Activated naive CD4-positive, alpha-beta T cell treated with anti-CD3 and anti-CD28 coated beads, Interleukin-2, amount 10 ng/mL, durations not matched to agents 7 days and 5 days (primary cell): ENCODE results near the gene HINT2.

ENCODE experiments used
- CTCF ChIA-PET: fragments of 350-600 bp; sonication (Branson Sonifier 250); formaldehyde crosslinking; loops from one replicate; lab custom pipeline; 2021; ENCODE audit warnings: antibody characterized with exemption; lab: Charles Lee
- DNase-seq: peaks from one replicate; pipeline ENCODE4 v3.0.0-alpha.2; 2020
- H3K27ac Mint-ChIP-seq: one replicate; pipeline ENCODE4 v1.8.0; 2021; ENCODE audit warnings: mild to moderate bottlenecking, moderate library complexity, mixed read lengths
- H3K27me3 Mint-ChIP-seq: one replicate; pipeline ENCODE4 v1.8.0; 2021; ENCODE audit warnings: mild to moderate bottlenecking, mixed read lengths
- H3K36me3 Mint-ChIP-seq: one replicate; pipeline ENCODE4 v1.8.0; 2021; ENCODE audit warnings: mixed read lengths
- H3K4me1 Mint-ChIP-seq: one replicate; pipeline ENCODE4 v1.8.0; 2021; ENCODE audit warnings: mixed read lengths
- H3K4me3 Mint-ChIP-seq: one replicate; pipeline ENCODE4 v1.8.0; 2021; ENCODE audit warnings: mild to moderate bottlenecking, moderate library complexity, mixed read lengths
- H3K9me3 Mint-ChIP-seq: one replicate; pipeline ENCODE4 v1.8.0; 2021; ENCODE audit warnings: mixed read lengths

HINT2 gene

DNA sequence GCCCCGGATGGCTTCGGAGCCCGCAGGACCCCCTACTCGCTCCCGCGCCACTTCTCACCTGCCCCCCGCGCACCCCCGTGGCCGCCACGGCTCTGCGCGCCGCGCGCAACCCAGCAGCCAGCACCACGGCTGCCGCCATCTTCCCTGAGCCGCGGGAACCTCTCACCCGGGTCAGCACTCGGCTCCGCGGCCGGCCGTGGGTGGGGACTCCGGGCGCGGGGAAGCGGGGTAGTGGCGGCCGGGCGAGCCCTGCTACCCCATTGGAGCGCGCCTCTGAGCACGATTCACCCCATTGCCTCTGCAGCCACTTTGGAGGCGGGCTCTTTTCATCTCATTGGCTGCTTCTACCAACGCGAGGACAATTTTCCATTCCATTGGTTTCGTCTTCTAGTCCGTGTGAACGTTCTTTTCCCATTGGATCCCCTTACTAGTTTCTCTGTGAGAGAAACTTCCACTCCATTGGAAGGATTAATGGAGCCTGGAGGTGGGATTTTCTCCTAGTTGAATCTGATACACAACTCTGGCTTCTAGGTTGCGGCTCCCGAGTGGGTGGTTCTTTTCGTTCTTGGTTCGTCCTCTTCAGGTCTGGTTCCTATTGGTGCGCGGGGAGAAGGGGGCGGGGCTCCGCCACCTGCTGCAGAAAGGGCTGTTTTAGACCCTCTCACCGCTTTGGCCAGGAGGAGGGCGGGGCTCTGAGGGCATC is at the start of gene HINT2:
Gene HINT2 (minus strand): TSS at position 202 of the 703 bp plus-strand sequence. CDS start 63 bp downstream, at position 139.
- peaks cover 47% of the 10 kb centered on the region for H3K4me1 Mint-ChIP-seq
- peak; percentile 100 for DNase-seq
- H3K27me3 Mint-ChIP-seq, result peaks cover 31% of the 10 kb centered on the region
- peak within 1 kb of the TSS; percentile 97 for H3K27ac Mint-ChIP-seq
- CTCF ChIA-PET, result interaction anchor here (0.8 to 1.9 kb wide), 5 partner anchors 12 to 204 kb away, joined by 3 to 14 read pairs (median 3); no protein-coding TSS in a partner anchor
- H3K36me3 Mint-ChIP-seq, result peaks cover 13% of the 10 kb centered on the region
- H3K4me3 Mint-ChIP-seq, result peak within 1 kb of the TSS; percentile 83
- peaks cover 3% of the 10 kb centered on the region for H3K9me3 Mint-ChIP-seq

DNA sequence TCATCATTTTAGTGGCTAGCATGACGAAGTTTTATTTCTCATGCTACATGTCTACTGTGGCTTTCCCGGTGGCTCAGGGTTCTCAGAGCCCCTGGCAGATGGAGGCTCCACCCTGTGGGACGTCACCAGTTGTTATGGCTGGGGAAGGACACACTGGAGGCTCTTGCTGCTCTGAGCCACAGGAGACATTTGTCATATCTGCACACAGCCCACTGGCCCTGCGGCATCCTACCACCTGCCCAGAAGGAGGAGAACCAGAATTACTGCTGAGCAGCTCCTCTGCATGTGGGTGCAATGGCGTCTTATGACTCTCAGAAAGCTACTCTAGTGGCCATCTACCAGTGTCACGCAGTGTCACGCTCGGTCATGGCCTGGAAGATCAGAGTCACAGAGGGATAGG is 48.7 kb upstream of the HINT2 start:
- Mint-ChIP-seq H3K27me3 (peaks cover 50% of the 10 kb centered on the region), H3K4me3 (no peak overlapping the region), H3K4me1 (peaks cover 3% of the 10 kb centered on the region), H3K36me3 (no peaks in the 10 kb centered on the region), H3K9me3 (no peaks in the 10 kb centered on the region), H3K27ac (no peak overlapping the region)
- CTCF ChIA-PET, result interaction anchor here (1.1 kb wide), 1 partner anchor 18 kb away, joined by 5 read pairs; no protein-coding TSS in a partner anchor
- no peak for DNase-seq

DNA sequence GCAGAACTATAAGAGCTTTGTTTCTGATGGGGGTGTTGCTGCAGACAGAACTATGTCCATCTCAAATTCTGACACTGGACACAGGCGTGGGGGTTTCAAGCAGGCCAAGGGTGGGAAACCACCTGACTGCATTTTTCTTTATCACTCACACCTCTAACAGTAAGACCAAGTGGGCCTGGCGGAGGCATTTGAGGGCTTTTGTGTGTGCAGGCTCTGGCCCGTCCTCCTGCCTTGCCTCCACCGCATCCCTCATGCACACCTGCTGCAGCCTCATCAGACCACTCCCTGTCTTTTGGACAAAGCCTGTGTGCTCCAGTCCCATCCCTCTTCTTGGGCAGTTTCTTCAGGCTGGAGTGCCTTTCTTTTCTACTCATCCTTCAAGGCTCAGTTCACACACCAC is 47.5 kb upstream of the HINT2 start:
- CTCF ChIA-PET, result no interaction called here
- Mint-ChIP-seq H3K27me3 (peaks cover 58% of the 10 kb centered on the region), H3K27ac (no peak overlapping the region), H3K4me3 (no peak overlapping the region), H3K9me3 (no peaks in the 10 kb centered on the region), H3K4me1 (peaks cover 7% of the 10 kb centered on the region), H3K36me3 (no peaks in the 10 kb centered on the region)
- no peak for DNase-seq

DNA sequence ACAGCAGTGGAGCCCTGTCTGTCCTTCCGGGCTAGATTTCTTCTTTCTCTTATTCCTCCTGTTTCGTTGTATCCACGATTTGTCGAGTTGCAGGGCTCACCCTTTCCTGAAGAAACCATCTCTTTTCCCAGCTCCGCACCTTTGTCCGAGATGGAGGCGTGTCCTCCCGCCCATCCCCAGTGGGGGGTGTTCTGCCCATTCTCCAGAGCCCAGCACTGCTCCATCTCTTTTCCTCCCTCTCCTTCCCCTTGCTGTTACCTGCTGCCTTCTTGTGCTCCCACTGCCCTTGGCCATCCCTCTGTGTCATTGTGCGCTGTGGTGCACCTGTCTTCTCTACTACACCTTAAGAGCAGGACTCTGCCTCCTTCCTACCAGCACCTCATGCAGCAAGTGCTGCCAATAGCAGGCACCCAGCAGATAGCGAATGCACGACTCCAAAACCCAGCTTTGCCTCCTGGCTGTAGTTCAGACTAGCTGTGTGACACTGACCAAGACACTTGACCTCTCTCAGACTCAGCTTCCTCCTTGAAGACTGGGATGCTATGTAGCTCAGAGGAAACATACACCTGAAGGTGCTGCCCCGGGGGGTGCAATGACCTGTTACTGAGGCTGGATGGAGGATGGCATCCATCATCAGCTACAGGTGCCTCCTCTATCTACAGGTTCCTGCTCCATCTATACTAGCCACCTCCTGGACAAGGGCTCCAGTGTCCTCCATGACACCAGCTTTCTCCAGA is 46.5 kb upstream of the HINT2 start:
- Mint-ChIP-seq H3K27ac (no peak overlapping the region), H3K27me3 (peaks cover 62% of the 10 kb centered on the region), H3K4me1 (peaks cover 7% of the 10 kb centered on the region), H3K4me3 (no peak overlapping the region), H3K9me3 (no peaks in the 10 kb centered on the region), H3K36me3 (no peaks in the 10 kb centered on the region)
- no peak for DNase-seq
- CTCF ChIA-PET, result interaction anchor here (1.3 kb wide), 1 partner anchor 162 kb away, joined by 4 read pairs; no protein-coding TSS in a partner anchor

DNA sequence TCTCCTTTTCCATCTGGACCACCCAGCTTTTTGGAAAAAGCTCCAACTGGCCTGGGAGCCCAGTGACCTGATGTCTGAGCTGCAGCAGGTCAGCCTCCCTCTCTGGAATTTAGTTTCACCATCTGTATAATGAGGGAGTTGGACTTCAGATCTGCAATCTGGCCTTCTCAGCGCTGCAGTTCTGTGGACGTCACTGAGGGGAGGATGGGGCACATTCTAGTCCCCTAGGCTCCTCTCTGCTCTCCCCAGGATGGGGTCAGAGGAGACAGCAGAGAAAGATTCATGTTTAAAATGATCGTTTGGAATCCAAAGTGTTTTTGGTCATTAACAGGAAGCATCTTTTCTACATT is 45.1 kb upstream of the HINT2 start:
- CTCF ChIA-PET, result interaction anchor here (1.3 kb wide), 1 partner anchor 163 kb away, joined by 4 read pairs; no protein-coding TSS in a partner anchor
- peaks cover 7% of the 10 kb centered on the region for H3K4me1 Mint-ChIP-seq
- DNase-seq, result no peak
- no peaks in the 10 kb centered on the region for H3K36me3 Mint-ChIP-seq
- no peak overlapping the region for H3K27ac Mint-ChIP-seq
- H3K9me3 Mint-ChIP-seq, result no peaks in the 10 kb centered on the region
- no peak overlapping the region for H3K4me3 Mint-ChIP-seq
- H3K27me3 Mint-ChIP-seq, result peaks cover 60% of the 10 kb centered on the region

DNA sequence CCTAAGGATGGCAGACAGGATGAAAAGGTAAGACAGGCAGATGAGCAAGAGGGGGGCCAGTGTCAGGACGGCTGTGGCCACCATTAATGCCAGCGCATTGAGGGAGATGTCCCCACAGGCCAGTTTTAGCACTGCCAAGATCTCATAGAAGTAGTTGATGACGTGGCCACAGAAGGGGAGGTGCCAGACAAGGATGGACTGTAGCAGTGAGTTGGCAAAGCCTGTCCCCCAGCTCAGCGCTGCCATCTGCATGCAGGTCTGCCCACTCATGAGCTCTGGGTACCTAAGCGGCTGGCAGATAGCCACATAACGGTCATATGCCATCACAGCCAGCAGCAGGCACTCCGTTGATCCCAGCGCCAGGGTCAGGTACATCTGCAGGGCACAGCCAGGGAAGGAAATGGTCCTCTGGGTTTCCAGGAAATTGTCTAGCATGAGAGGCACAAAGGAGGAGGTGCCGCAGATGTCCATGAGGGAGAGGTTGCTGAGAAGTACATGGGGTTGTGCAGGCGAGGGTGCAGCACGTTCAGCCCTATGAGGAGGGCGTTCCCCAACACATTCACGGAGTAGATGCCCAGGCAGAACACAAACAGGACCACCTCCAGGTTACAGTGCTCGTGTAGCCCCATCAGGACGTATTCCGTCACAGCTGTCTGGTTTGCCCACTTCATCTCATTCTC is 44.6 kb upstream of the HINT2 start:
- no peak for DNase-seq
- H3K9me3 Mint-ChIP-seq, result no peaks in the 10 kb centered on the region
- H3K4me3 Mint-ChIP-seq, result no peak overlapping the region
- H3K27me3 Mint-ChIP-seq, result peaks cover 56% of the 10 kb centered on the region
- H3K4me1 Mint-ChIP-seq, result peaks cover 7% of the 10 kb centered on the region
- no peak overlapping the region for H3K27ac Mint-ChIP-seq
- no peaks in the 10 kb centered on the region for H3K36me3 Mint-ChIP-seq
- CTCF ChIA-PET, result no interaction called here

DNA sequence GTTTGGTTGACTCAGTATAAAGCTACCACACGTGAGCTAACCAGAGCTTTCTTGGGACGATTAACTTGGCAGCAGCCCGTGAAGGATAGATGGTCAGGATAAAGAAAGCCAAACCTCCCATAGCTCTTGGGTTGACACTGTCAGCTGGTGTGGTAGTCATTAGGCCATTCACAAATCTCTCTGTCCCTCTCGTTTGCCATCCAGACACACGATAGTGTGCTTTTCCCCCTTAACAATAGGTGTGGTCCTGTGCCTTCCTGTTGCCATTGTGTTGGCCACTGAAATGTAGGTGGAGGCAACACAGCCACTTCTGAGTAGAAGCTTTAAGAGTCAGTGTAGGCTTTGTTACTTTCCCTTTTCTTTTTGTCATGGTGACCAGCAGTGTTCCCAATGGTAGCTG is 43.6 kb upstream of the HINT2 start:
- no peak overlapping the region for H3K27ac Mint-ChIP-seq
- no peaks in the 10 kb centered on the region for H3K9me3 Mint-ChIP-seq
- no peaks in the 10 kb centered on the region for H3K36me3 Mint-ChIP-seq
- H3K27me3 Mint-ChIP-seq, result peaks cover 61% of the 10 kb centered on the region
- H3K4me3 Mint-ChIP-seq, result no peak overlapping the region
- DNase-seq, result no peak
- H3K4me1 Mint-ChIP-seq, result peaks cover 7% of the 10 kb centered on the region
- CTCF ChIA-PET, result interaction anchor here (1.6 to 1.9 kb wide), 3 partner anchors 10 to 32 kb away, joined by 4 to 7 read pairs (median 4); no protein-coding TSS in a partner anchor

DNA sequence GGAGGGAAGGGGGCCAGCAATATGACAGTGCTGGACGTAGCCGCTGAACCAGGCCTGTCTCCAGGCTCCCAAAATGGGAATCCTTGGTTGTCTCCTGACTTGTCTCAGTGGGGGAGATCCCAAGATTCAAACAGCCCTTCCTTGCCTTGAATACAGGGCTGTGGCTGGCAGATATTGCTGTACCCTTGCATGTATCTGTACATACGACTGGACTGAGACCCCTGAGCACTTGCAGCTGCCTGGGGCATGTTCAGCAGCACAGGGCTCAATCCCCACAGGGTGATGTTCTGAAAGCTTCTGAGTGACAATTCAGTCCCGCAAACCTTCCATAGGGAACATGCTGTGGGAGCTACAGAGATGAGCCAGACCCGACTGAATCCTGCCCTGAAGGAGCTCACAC is 42.0 kb upstream of the HINT2 start:
- CTCF ChIA-PET, result interaction anchor here (1.1 to 1.9 kb wide), 6 partner anchors 9 to 1558 kb away, joined by 3 to 7 read pairs (median 4); no protein-coding TSS in a partner anchor
- H3K36me3 Mint-ChIP-seq, result no peaks in the 10 kb centered on the region
- H3K27me3 Mint-ChIP-seq, result peaks cover 54% of the 10 kb centered on the region
- H3K4me1 Mint-ChIP-seq, result peaks cover 7% of the 10 kb centered on the region
- no peaks in the 10 kb centered on the region for H3K9me3 Mint-ChIP-seq
- H3K4me3 Mint-ChIP-seq, result no peak overlapping the region
- DNase-seq, result no peak
- H3K27ac Mint-ChIP-seq, result no peak overlapping the region

DNA sequence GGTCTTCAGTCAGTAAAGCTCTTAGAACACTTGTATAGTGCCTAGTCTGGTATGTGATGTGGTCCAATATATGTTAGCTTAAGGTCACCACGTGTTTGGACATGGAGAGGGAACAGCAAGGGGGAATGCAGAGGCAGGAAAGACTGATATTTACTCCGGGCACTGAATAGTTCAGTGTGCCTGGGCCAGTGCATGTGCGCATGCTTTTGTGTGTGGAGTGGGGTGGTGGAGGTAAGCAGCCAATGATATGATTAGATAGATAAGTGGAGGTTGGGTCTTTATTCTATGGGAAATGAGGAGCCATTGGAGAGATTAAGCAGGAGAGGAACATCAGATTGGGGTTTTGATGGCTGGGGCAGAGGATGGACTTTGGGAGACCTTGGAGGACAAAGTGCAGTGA is 41.4 kb upstream of the HINT2 start:
- H3K36me3 Mint-ChIP-seq, result no peaks in the 10 kb centered on the region
- no peaks in the 10 kb centered on the region for H3K9me3 Mint-ChIP-seq
- no peak overlapping the region for H3K4me3 Mint-ChIP-seq
- no peak overlapping the region for H3K27ac Mint-ChIP-seq
- peaks cover 48% of the 10 kb centered on the region for H3K27me3 Mint-ChIP-seq
- no peak for DNase-seq
- peaks cover 7% of the 10 kb centered on the region for H3K4me1 Mint-ChIP-seq
- CTCF ChIA-PET, result interaction anchor here (1.2 kb wide), 1 partner anchor 1559 kb away, joined by 3 read pairs; no protein-coding TSS in a partner anchor

DNA sequence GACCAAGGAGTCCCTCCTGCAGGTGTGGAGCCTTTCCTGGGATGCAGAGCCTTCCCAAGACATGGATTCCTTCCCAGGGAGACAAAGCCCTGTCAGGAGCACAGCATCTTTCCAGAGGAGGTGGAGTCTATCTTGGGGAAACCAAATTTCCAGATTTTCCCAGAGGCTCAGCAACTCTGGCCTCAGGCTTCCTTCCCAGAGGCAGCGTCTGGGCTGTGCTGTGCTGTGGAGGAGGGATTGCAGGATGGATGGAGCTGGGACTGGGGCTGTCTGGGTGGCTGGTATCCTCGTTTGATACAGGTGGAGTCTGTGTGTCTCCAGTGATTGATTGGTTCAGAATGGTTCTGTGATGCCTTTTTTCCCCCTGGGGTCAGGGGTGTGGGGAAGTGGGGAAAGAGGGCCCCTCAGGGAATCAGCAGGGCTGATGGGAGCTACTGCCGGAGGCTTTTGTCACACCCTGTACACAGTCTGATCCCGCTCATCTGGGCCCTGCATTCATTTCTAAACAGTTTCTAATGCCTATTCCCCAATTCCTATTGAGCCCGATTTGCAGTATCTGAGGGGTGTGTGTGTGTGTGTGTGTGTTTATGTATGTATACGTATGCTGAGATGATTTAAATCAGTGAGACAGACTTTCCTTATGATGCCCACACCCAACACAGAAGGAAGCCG is 39.4 kb upstream of the HINT2 start:
- no peak overlapping the region for H3K27ac Mint-ChIP-seq
- H3K4me3 Mint-ChIP-seq, result no peak overlapping the region
- DNase-seq, result no peak
- H3K27me3 Mint-ChIP-seq, result peaks cover 29% of the 10 kb centered on the region
- peaks cover 7% of the 10 kb centered on the region for H3K4me1 Mint-ChIP-seq
- H3K36me3 Mint-ChIP-seq, result no peaks in the 10 kb centered on the region
- H3K9me3 Mint-ChIP-seq, result no peaks in the 10 kb centered on the region
- CTCF ChIA-PET, result interaction anchor here (1.6 kb wide), 1 partner anchor 28 kb away, joined by 3 read pairs; no protein-coding TSS in a partner anchor

DNA sequence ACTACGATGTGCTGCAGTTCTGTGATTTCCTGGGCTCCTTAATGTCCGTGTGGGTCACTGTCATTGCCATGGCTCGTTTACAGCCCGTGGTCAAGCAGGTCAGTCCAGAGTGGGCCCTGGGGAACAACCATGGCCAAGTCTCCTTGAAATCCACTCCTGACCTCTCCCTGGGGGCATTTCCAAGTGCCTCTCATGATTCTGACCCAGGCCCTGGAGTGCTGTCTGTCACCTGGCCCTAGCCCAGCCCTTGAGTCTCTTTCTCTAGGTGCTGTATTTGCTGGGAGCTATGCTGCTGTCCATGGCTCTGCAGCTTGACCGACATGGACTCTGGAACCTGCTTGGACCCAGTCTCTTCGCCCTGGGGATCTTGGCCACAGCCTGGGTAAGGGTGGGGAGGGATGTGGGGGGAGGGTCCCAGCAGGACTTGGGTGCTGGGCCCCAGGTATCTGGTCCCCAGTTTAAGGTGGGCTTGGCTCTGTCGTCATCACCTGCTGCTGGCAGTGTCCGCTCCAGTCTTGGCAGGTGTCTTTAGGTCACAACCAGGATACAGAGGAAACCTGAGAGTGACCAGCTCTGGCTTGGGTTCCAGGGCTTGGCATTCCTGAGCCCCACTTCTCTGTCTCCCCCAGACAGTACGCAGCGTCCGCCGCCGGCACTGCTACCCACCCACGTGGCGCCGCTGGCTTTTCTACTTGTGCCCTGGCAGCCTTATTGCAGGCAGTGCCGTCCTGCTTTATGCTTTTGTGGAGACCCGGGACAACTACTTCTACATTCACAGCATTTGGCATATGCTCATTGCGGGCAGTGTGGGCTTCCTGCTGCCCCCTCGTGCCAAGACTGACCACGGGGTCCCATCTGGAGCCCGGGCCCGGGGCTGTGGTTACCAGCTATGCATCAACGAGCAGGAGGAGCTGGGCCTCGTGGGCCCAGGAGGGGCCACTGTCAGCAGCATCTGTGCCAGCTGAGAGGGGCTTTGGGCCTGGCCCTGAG is 38.3 kb upstream of the HINT2 start:
- Mint-ChIP-seq H3K4me3 (no peak overlapping the region), H3K27ac (no peak overlapping the region), H3K4me1 (no peaks in the 10 kb centered on the region), H3K36me3 (no peaks in the 10 kb centered on the region), H3K9me3 (no peaks in the 10 kb centered on the region), H3K27me3 (peaks cover 20% of the 10 kb centered on the region)
- no peak for DNase-seq
- CTCF ChIA-PET, result interaction anchor here (1.1 kb wide), 1 partner anchor 63 kb away, joined by 3 read pairs; no protein-coding TSS in a partner anchor

DNA sequence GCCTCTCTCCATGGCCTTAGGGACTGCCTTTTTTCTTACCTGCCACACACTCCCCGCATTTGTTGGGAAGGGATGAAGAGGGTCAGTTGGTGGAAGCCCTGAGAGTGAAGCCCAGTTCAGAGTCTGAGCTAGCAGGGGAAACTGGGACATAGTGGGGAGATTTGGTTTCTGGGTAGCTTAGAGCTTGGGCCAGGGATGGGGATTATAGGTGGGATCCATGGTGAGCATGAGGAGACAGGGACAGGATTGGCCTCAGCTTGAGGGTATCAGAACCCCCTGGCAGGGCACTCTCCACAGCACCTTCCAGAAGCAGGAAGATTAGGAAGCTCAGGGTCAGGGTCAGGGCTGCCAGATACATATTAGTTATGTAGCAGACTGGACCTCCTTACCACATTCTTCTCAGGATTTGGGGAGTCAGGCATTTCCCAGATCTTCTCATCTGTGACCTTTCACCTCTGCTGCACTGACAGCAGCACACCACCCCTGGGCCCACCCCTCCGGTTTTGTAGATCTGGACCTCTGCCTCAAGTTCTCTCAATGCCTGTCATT is 37.5 kb upstream of the HINT2 start:
- Mint-ChIP-seq H3K27ac (no peak overlapping the region), H3K27me3 (peaks cover 15% of the 10 kb centered on the region), H3K36me3 (no peaks in the 10 kb centered on the region), H3K4me1 (no peaks in the 10 kb centered on the region), H3K9me3 (no peaks in the 10 kb centered on the region), H3K4me3 (no peak overlapping the region)
- DNase-seq, result no peak
- CTCF ChIA-PET, result interaction anchor here (1.1 kb wide), 1 partner anchor 62 kb away, joined by 3 read pairs; no protein-coding TSS in a partner anchor
